GM23248 (cell line): ENCODE data around the gene FER.

ENCODE experiments used
- EZH2 ChIP-seq: fragments of 200-600 bp; sonication (generic); IDR thresholded peaks from 2 replicates; pipeline ENCODE4 v1.6.1; 2018; ENCODE audit warnings: antibody characterized with exemption, mild to moderate bottlenecking; ENCODE audit not compliant: insufficient read depth, poor library complexity, severe bottlenecking
- EZH2phosphoT487 ChIP-seq: fragments of 200-600 bp; sonication (generic); IDR thresholded peaks from 2 replicates; pipeline ENCODE4 v1.6.1; 2018; ENCODE audit warnings: antibody characterized with exemption, moderate library complexity, mild to moderate bottlenecking, low read depth; ENCODE audit not compliant: insufficient read depth

DNA sequence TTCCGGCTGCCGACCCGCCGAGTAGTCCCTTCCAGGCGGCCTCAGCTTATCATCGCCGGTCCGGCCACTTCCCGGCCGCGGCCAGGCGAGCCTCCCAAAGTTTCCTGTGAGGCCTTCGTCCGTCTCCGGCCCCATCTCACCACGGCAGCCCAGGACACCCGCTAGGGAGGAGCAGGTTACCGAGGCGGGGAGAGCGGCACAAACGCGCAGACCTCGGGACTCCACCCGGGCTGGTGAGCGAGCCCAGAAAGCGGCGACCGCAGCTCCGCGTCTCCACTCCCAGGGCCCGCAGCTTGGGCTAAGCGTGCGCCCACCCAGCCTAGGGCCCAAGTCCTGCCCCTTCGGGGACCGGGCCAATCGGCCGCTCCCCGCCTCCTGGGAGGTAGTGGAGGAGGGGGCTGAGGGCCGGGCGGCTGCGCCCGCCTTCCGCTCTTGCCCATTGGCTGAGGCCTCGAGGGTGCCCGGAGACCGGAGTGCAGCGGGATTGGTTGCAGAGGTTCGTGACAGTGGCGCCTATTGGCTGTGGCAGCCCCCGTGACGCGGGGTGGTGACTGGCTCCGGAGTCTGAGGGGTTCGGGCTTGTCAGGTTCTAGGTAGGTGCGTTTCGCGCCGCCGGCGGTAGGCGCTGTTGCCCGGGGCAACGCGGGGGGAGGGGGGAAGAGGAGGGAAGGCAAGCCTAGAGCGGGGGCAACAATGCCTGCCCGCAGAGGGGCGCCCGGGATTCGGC is 867 bp downstream of the FER start:
- TF ChIP-seq EZH2, result no peak
- no peak for TF ChIP-seq EZH2phosphoT487
